ENCODE data around the gene MDN1.

GRCh38 chr6:89613790-89614189, 205.8 kb downstream of the MDN1 start:
- TF ChIP-seq CTCF (IDR thresholded peaks at IDR 0.05), result no peak
- TF ChIP-seq EP300 (IDR thresholded peaks at IDR 0.05), result no peak
- no peak for TF ChIP-seq POLR2A (IDR thresholded peaks at IDR 0.05)
- TF ChIP-seq POLR2AphosphoS5 (IDR thresholded peaks at IDR 0.05), result no peak

Measured in gastroesophageal sphincter (tissue), 3 donors.